ENCODE data around the gene UCP2.
"Not testable (repeated sequence)": the region's sequence is repeated elsewhere in the genome, so short reads cannot be mapped to it uniquely, and the experiment has no call there.

UCP2 gene

DNA sequence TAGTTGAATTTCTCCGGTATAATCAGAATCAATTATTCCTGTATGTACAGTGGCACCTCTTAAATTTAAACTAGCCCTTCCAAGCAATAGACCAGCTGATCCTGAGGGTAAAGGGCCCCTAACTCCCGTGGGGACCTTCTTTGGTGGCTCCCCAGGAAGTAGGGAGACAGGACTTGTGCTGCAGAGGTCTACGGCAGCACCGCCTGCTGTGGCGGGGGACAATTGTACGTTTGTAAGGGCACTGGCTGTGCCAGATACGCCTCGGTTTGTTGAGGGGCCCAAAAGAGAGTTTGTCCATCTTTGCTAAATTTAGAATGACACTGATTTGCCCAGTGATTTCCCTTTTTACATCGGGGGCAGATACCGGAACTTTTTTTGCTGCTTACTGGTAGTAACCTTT, 37.7 kb downstream of the UCP2 start:
- TF ChIP-seq, protein P1, sequence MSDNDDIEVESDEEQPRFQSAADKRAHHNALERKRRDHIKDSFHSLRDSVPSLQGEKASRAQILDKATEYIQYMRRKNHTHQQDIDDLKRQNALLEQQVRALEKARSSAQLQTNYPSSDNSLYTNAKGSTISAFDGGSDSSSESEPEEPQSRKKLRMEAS (IDR thresholded peaks at IDR 0.05; ENCODE audit: low read depth, low read length), result no peak
- no peak for TF ChIP-seq POLR2A (IDR thresholded peaks at IDR 0.05; ENCODE audit: extremely low read depth, insufficient read length)
- no peak for TF ChIP-seq MYC (IDR thresholded peaks at IDR 0.05; ENCODE audit: low read depth, low read length)
- TF ChIP-seq, protein P2, sequence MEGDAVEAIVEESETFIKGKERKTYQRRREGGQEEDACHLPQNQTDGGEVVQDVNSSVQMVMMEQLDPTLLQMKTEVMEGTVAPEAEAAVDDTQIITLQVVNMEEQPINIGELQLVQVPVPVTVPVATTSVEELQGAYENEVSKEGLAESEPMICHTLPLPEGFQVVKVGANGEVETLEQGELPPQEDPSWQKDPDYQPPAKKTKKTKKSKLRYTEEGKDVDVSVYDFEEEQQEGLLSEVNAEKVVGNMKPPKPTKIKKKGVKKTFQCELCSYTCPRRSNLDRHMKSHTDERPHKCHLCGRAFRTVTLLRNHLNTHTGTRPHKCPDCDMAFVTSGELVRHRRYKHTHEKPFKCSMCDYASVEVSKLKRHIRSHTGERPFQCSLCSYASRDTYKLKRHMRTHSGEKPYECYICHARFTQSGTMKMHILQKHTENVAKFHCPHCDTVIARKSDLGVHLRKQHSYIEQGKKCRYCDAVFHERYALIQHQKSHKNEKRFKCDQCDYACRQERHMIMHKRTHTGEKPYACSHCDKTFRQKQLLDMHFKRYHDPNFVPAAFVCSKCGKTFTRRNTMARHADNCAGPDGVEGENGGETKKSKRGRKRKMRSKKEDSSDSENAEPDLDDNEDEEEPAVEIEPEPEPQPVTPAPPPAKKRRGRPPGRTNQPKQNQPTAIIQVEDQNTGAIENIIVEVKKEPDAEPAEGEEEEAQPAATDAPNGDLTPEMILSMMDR (IDR thresholded peaks at IDR 0.05; ENCODE audit: low read depth, low read length), result no peak
- DNase-seq (ENCODE audit: low read depth), result no peak

DNA sequence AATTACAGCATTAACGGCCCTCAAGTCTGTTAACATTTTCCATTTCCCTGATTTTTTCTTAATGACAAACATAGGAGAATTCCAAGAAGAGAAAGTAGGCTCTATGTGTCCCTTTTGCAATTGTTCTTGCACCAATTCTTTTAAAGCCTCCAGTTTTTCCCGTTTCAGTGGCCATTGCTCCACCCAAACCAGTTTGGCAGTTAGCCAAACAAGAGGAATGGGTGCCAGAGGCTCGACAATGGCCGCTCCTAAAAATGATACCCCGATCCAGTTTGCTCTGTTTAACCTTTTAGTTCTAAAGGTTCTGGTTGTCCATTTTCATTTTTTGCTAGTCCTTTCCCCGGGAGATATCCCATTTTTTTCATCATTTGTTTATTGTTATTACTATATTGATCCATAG, 38.6 kb downstream of the UCP2 start:
- H3K4me3 ChIP-seq (ENCODE audit: low read depth, low read length), result no peak overlapping the region
- TF ChIP-seq MYC (IDR thresholded peaks at IDR 0.05; ENCODE audit: low read depth, low read length) (no peak), POLR2A (IDR thresholded peaks at IDR 0.05; ENCODE audit: extremely low read depth, insufficient read length) (no peak)
- TF ChIP-seq, protein P1 (IDR thresholded peaks at IDR 0.05; ENCODE audit: low read depth, low read length), result no peak
- TF ChIP-seq, protein P2 (IDR thresholded peaks at IDR 0.05; ENCODE audit: low read depth, low read length), result no peak
- no peak for DNase-seq (ENCODE audit: low read depth)

More for the DNA sequence above, 37.7 kb downstream of the UCP2 start:
- no peak overlapping the region for H3K4me3 ChIP-seq (ENCODE audit: low read depth, low read length)

DNA sequence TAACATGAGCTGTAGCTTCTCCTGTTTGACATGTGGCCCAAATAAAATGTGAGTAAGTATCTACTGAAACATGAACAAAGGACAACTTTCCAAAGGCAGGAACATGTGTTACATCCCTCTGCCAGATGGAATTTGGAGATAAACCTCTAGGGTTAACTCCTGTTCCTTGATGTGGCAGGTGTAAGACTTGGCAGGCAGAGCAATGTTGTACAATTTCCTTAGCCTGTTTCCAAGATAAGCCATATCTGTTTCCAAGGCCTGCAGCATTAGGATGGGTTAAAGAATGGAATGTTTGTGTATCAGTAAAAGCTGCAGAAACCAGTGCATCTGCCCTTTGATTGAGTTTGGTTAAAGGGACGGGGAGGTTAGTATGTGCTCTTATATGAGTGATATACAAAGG, 40.6 kb downstream of the UCP2 start:
- TF ChIP-seq, protein P2 (IDR thresholded peaks at IDR 0.05; ENCODE audit: low read depth, low read length), result no peak
- TF ChIP-seq POLR2A (IDR thresholded peaks at IDR 0.05; ENCODE audit: extremely low read depth, insufficient read length), result no peak
- H3K4me3 ChIP-seq (ENCODE audit: low read depth, low read length), result no peak overlapping the region
- no peak for DNase-seq (ENCODE audit: low read depth)

DNA sequence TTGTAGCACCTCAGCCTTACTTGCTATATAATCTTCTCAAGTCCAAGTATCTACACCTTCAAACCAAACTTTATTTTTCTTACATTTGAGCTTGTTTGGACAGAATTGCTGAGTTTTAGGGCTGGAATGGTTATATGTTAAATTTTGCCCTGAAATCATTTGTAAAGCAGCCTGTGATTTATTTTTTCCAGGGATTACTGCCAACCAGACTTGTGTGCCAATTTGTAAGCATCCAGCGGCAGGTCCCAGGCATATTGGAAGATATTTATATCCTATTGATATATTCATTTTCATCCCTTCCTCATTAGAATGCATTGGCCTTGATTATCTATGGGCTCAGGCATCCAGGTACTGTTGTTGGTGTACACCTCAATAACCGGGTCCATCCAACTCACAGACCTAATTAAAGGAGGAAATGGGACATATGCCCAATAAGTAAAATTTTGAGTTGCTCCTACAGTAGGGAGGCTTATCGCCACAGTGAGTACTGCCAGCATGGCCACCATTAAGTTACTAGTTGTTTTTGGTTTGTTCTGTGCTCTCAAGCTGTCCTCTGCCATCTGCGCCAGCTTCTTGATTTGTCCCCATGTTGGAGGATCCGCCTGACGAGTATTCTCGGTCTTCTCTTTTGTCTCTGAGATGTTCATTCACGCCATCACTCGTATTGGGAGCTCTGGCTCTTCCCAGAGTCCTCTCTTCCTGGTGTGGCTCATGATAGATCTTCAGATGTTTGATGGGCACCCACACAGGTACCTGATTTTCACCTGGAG, 41.7 kb downstream of the UCP2 start:
- DNase-seq (ENCODE audit: low read depth), result no peak
- TF ChIP-seq, protein P1 (IDR thresholded peaks at IDR 0.05; ENCODE audit: low read depth, low read length), result no peak
- TF ChIP-seq POLR2A (IDR thresholded peaks at IDR 0.05; ENCODE audit: extremely low read depth, insufficient read length), result no peak
- no peak for TF ChIP-seq MYC (IDR thresholded peaks at IDR 0.05; ENCODE audit: low read depth, low read length)
- TF ChIP-seq, protein P2 (IDR thresholded peaks at IDR 0.05; ENCODE audit: low read depth, low read length), result no peak

DNA sequence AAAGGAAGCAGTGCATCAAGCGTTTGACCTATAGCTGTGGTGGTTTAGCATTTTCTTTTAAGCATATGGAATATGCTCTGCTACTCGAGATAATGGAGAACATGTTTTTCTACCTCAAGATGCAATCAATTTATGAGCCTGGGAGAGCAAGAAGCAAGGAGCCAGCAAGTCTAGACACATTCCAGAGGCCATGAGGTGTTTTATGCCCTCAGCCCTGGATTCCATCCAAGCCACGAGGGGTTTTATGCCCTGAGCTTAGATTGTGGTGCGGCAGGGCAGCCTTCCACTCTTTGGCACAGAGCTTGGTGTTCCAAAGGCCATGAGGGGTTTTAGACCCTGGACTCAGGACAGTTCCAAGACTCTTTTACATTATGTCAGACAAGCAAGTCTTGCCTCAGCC, 43.5 kb downstream of the UCP2 start:
- TF ChIP-seq, protein P1 (IDR thresholded peaks at IDR 0.05; ENCODE audit: low read depth, low read length), result no peak
- TF ChIP-seq POLR2A (IDR thresholded peaks at IDR 0.05; ENCODE audit: extremely low read depth, insufficient read length) (no peak), MYC (IDR thresholded peaks at IDR 0.05; ENCODE audit: low read depth, low read length) (no peak)
- TF ChIP-seq, protein P2 (IDR thresholded peaks at IDR 0.05; ENCODE audit: low read depth, low read length), result no peak
- no peak for DNase-seq (ENCODE audit: low read depth)
- no peak overlapping the region for H3K4me3 ChIP-seq (ENCODE audit: low read depth, low read length)

More for the DNA sequence above, 41.7 kb downstream of the UCP2 start:
- H3K4me3 ChIP-seq (ENCODE audit: low read depth, low read length), result no peak overlapping the region

DNA sequence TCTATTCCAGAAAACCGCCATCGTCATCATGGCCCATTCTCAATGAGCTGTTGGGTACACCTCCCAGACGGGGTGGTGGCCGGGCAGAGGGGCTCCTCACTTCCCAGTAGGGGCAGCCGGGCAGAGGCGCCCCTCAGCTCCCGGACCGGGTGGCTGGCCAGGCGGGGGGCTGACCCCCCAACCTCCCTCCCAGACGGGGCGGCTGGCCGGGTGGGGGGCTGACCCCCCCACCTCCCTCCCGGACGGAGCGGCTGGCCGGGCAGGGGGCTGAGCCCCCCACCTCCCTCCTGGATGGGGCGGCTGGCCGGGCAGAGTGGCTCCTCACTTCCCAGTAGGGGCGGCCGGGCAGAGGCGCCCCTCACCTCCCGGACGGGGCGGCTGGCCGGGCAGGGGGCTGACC, 46.6 kb downstream of the UCP2 start:
- DNase-seq (ENCODE audit: low read depth); H3K4me3 ChIP-seq (ENCODE audit: low read depth, low read length): not testable (repeated sequence)

Data from NB4 (cell line).